ENCODE data around the gene CCDC187. TPM values are rescaled to one million over a fixed set of nuclear protein-coding genes. Genes with fewer than 3 reads are reported as not detected.
A peak's percentile ranks its signal among the peaks of the same experiment; 100 is the strongest.

Gene CCDC187
- total and polyA plus RNA-seq, 2 of the 8 experiments (the other 6 are each of a cell fraction or from before 2014, with no cell fraction given): 0.02 TPM; not detected in 1

- Histone ChIP-seq H3K27ac (ENCODE audit: low read depth, low read length) (no peak overlapping the region), H3K79me1 (ENCODE audit: low read depth, low read length) (no peaks in the 10 kb centered on the region), H2AK5ac (ENCODE audit: low read depth, low read length) (no peak overlapping the region), H3K36me3 (ENCODE audit: control insufficient read depth in 2 of 4, insufficient read depth in 4 of 4, low read length in 3 of 4) (no peaks in the 10 kb centered on the region), H2BK20ac (ENCODE audit: low read length) (no peak overlapping the region), H3K4me2 (ENCODE audit: insufficient read depth in 1 of 2, low read depth in 2 of 2, low read length in 2 of 2) (0 out of 4 replicates have a peak overlapping the region, but pooled peaks of 1 of the 2 experiments have one; percentile 32), H4K5ac (ENCODE audit: insufficient read length, low read depth, low read length) (no peak overlapping the region), H2BK15ac (ENCODE audit: low read length) (peak overlapping the region; percentile 61; the same call in 1 of the 2 replicates), H2BK120ac (replicated peaks; ENCODE audit: low read depth, low read length) (no peak overlapping the region), H4K91ac (replicated peaks; ENCODE audit: insufficient read length, low read length) (no peak overlapping the region), H3K23me2 (ENCODE audit: low read depth, low read length) (no peaks in the 10 kb centered on the region), H3K4me1 (replicated peaks in 1 of 4; ENCODE audit: control insufficient read depth in 3 of 4, insufficient read depth in 4 of 4, low read length in 3 of 4) (peaks cover 0 to 4% (median 2%) of the 10 kb centered on the region in 4 experiments; a peak in 3 of 7 replicates), H2AFZ (ENCODE audit: low read length) (0 out of 2 replicates have a peak overlapping the region, but pooled peaks have one; percentile 48), H3K23ac (ENCODE audit: insufficient read length) (no peak overlapping the region), H3K9me3 (ENCODE audit: insufficient read depth in 2 of 2, low read depth in 1 of 2, low read length in 1 of 2) (no peaks in the 10 kb centered on the region), H3K18ac (ENCODE audit: extremely low read depth, low read length) (no peak overlapping the region; the same call in 1 of the 2 replicates), H3K56ac (replicated peaks; ENCODE audit: insufficient read length, low read depth, low read length) (no peak overlapping the region), H4K20me1 (replicated peaks in 1 of 2; ENCODE audit: control insufficient read depth in 1 of 2, insufficient read depth in 2 of 2, low read length in 2 of 2) (no peaks in the 10 kb centered on the region), H2BK5ac (ENCODE audit: low read depth, low read length) (no peak overlapping the region), H2BK12ac (ENCODE audit: low read depth, low read length) (peak overlapping the region; percentile 87; the same call in 1 of the 2 replicates), H4K8ac (ENCODE audit: extremely low read depth, insufficient read depth, low read length) (no peak overlapping the region), H3K9ac (replicated peaks in 1 of 4; ENCODE audit: extremely low read depth in 1 of 4, low read depth in 3 of 4, low read length in 3 of 4) (no peak overlapping the region), H3K14ac (ENCODE audit: insufficient read length) (no peak overlapping the region), H3K4me3 (ENCODE audit: extremely low read depth in 1 of 4, insufficient read depth in 2 of 4, low read depth in 3 of 4, low read length in 4 of 4) (no peak overlapping the region), H3K4ac (replicated peaks; ENCODE audit: insufficient read length, low read depth, low read length) (no peak overlapping the region), H3K27me3 (replicated peaks in 1 of 4; ENCODE audit: control insufficient read depth in 3 of 4, extremely low read depth in 1 of 4, insufficient read depth in 3 of 4, low read length in 3 of 4) (no peaks in the 10 kb centered on the region), H3K79me2 (ENCODE audit: control insufficient read depth in 1 of 2, insufficient read depth in 2 of 2, low read length in 2 of 2) (no peaks in the 10 kb centered on the region)
- CTCF ChIA-PET (ENCODE audit: partially characterized antibody): interaction anchor here (0.7 to 5.2 kb wide), 30 partner anchors 8 to 150 kb away, joined by 3 to 40 read pairs (median 5); partner anchors contain the start of gene DNLZ
- no peak for FAIRE-seq
- POLR2A ChIA-PET (ENCODE audit: partially characterized antibody): no interaction called here
- WGBS, 2 experiments (ENCODE audit: extremely low coverage in 1 of 2, insufficient coverage in 1 of 2, insufficient read length in 1 of 2, insufficient replicate concordance in 2 of 2, low coverage in 1 of 2, low lambda C conversion rate in 2 of 2, missing lambda C conversion rate in 1 of 2): 81% methylated on average over 19 of the region's 22 CpGs; no CpG with 5 or more reads in 1 of the 2 experiments
- no peak for DNase-seq (ENCODE audit: low read depth in 1 of 2, low spot score in 2 of 2)
- TF ChIP-seq BRCA1 (IDR thresholded peaks at IDR 0.05; ENCODE audit: low read depth, low read length) (no peak), ATF2 (IDR thresholded peaks at IDR 0.05; ENCODE audit: low read length) (no peak), CHD1 (IDR thresholded peaks at IDR 0.05; ENCODE audit: low read depth, low read length) (no peak), MAFK (IDR thresholded peaks at IDR 0.05; ENCODE audit: low read depth, low read length) (no peak), ZNF274 (IDR thresholded peaks at IDR 0.05; ENCODE audit: borderline replicate concordance, extremely low read depth, low read length) (no peak), JUND (IDR thresholded peaks at IDR 0.05; ENCODE audit: low read length) (no peak), ASH2L (IDR thresholded peaks at IDR 0.05; ENCODE audit: low read length) (no peak), GABPA (IDR thresholded peaks at IDR 0.05; ENCODE audit: borderline replicate concordance, insufficient read depth, low read length) (no peak), SUZ12 (IDR thresholded peaks at IDR 0.05; ENCODE audit: low read length) (no peak), KDM4A (IDR thresholded peaks at IDR 0.05; ENCODE audit: low read depth, low read length, severe bottlenecking) (no peak), TAF1 (IDR thresholded peaks at IDR 0.05; ENCODE audit: low read depth, low read length) (no peak)
- TF ChIP-seq, protein P1, sequence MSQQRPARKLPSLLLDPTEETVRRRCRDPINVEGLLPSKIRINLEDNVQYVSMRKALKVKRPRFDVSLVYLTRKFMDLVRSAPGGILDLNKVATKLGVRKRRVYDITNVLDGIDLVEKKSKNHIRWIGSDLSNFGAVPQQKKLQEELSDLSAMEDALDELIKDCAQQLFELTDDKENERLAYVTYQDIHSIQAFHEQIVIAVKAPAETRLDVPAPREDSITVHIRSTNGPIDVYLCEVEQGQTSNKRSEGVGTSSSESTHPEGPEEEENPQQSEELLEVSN (IDR thresholded peaks at IDR 0.05): no peak
Observed at GRCh38 chr9:136284311-136284710, 19.6 kb downstream of the CCDC187 start.
